ENCODE measurements around the gene COX4I1.

The COX4I1 gene

GRCh38 chr16:85808926-85809325 lies 9.4 kb downstream of the COX4I1 start:
- H3K4me3 ChIP-seq (ENCODE audit: low read length): no peak overlapping the region
- TF ChIP-seq, protein P1, sequence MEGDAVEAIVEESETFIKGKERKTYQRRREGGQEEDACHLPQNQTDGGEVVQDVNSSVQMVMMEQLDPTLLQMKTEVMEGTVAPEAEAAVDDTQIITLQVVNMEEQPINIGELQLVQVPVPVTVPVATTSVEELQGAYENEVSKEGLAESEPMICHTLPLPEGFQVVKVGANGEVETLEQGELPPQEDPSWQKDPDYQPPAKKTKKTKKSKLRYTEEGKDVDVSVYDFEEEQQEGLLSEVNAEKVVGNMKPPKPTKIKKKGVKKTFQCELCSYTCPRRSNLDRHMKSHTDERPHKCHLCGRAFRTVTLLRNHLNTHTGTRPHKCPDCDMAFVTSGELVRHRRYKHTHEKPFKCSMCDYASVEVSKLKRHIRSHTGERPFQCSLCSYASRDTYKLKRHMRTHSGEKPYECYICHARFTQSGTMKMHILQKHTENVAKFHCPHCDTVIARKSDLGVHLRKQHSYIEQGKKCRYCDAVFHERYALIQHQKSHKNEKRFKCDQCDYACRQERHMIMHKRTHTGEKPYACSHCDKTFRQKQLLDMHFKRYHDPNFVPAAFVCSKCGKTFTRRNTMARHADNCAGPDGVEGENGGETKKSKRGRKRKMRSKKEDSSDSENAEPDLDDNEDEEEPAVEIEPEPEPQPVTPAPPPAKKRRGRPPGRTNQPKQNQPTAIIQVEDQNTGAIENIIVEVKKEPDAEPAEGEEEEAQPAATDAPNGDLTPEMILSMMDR (conservative IDR thresholded peaks at IDR 0.05; ENCODE audit: low read length): no peak
- no peak for DNase-seq (ENCODE audit: low read depth)

DNA sequence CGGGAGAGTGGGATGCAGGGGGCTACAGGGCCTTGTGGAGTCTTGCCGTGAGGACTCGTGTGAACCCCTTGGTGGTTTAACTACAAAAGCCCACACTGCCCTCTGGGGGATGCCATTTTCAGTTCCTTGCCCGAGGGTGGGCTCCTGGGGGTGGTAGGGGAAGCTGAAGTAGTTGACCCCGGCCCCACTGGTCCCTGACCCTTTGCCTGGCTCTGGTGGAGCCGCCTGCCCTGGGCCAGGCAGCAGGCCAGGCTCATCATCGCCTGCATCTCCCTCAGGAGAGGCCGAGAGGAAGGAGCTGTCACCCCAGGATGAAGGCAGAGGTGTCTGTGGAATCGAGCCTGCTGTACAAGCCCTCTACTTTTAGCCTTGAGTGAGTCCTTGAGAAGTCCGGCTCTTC lies 10.2 kb downstream of the COX4I1 start:
- no peak overlapping the region for H3K4me3 ChIP-seq (ENCODE audit: low read length)
- DNase-seq (ENCODE audit: low read depth): no peak
- TF ChIP-seq, protein P1 (conservative IDR thresholded peaks at IDR 0.05; ENCODE audit: low read length): no peak

GRCh38 chr16:85810097-85810741 lies 10.7 kb downstream of the COX4I1 start:
- TF ChIP-seq, protein P1 (conservative IDR thresholded peaks at IDR 0.05; ENCODE audit: low read length): no peak
- no peak overlapping the region for H3K4me3 ChIP-seq (ENCODE audit: low read length)
- DNase-seq (ENCODE audit: low read depth): no peak

DNA sequence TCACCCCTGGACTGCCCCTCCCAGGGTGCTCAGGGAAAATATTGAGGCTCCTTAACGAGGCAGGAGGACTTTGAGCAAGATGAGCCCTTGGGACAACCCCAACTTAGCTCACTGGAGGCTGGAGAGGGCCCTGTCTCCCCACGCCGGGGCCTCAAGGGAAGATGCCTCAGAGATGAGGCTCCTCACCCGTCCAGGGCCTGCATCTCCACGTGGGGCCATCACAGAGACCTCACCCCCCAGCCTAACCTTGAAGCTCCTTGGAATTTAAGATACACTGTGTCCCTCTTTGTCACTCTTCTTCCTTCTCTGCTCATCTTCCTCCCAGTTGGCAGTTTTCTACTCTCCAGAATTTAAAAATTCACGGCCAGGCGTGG lies 11.2 kb downstream of the COX4I1 start:
- no peak for DNase-seq (ENCODE audit: low read depth)
- TF ChIP-seq, protein P1 (conservative IDR thresholded peaks at IDR 0.05; ENCODE audit: low read length): no peak
- H3K4me3 ChIP-seq (ENCODE audit: low read length): no peak overlapping the region

- TF ChIP-seq, protein P1 (conservative IDR thresholded peaks at IDR 0.05; ENCODE audit: low read length): no peak
- no peak for DNase-seq (ENCODE audit: low read depth)
- no peak overlapping the region for H3K4me3 ChIP-seq (ENCODE audit: low read length)
Measured at GRCh38 chr16:85812031-85812807, 12.7 kb downstream of the COX4I1 start.

DNA sequence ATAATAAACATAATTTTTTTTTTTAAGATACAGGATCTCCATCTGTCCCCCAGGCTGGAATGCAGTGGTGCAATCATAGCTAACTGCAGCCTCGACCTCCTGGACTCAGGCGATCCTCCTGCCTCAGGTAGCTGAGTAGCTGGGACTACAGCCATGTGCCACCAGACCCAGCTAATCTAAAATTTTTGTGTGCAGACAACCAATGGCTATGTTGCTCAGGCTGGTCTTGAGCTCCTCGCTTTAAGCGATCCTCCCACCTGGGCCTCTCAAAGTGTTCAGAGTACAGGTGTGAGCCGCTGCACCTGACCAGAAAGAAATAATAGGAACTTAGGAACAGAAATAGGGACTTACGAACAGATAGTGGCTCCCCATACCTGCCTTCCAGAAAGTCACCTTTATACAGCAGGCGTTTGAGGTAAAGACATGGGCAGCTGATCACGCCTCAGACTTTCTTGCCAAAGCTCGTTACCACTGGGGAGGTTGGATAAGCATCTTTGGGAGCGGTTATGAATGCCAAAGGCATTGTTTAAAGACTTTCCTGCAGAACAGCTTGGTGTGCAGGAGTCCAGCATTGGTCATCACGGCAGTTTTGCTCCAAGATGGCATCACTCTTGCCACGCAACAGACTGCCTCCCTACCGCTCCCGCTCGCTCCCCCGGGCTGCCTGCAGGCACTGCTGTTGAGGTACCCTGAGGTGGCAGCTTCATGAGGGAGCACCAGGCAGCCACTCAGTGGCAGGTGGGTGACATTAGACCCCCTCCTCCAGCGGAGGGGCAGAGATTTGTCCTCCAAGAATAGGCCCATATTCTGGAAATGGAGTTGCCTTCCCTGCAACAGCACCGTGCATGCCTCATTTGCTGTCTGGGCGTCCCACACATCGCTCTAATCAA lies 13.6 kb downstream of the COX4I1 start:
- TF ChIP-seq, protein P1 (conservative IDR thresholded peaks at IDR 0.05; ENCODE audit: low read length): no peak
- H3K4me3 ChIP-seq (ENCODE audit: low read length): no peak overlapping the region

More for the DNA sequence above, 13.6 kb downstream of the COX4I1 start:
- DNase-seq (ENCODE audit: low read depth): no peak

All from AG10803 (cell line).